SK-N-MC (cell line): Measurements from ENCODE around the gene PEX11G.

Experiments used
- EZH2 ChIP-seq: fragments of 200-600 bp; sonication (generic); IDR thresholded peaks from one replicate; pipeline ENCODE4 v1.6.1; 2017; ENCODE audit warnings: antibody characterized with exemption
- POLR2AphosphoS5 ChIP-seq: IDR thresholded peaks from 2 replicates; pipeline ENCODE4 v1.6.1; 2012; ENCODE audit warnings: mild to moderate bottlenecking, low read depth, low read length, borderline replicate concordance

GRCh38 chr19:7524523-7524922 is 35.7 kb upstream of the PEX11G start:
- no peak for TF ChIP-seq POLR2AphosphoS5
- TF ChIP-seq EZH2, result no peak
